ENCODE measurements around the gene MGAT5.

MGAT5 gene

GRCh38 chr2:134397146-134397896 lies 143.4 kb downstream of the MGAT5 start:
- no peak for TF ChIP-seq CTCF (IDR thresholded peaks at IDR 0.05; ENCODE audit: insufficient read depth, low read depth, low read length, missing control alignments)

GRCh38 chr2:134398300-134398699 lies 144.4 kb downstream of the MGAT5 start:
- no peak overlapping the region for H3K4me3 ChIP-seq (ENCODE audit: low read length)
- peak; percentile 81 for DNase-seq (ENCODE audit: low read depth)
- TF ChIP-seq CTCF (IDR thresholded peaks at IDR 0.05; ENCODE audit: insufficient read depth, low read depth, low read length, missing control alignments) = no peak

More at GRCh38 chr2:134397146-134397896, 143.4 kb downstream of the MGAT5 start:
- no peak for DNase-seq (ENCODE audit: low read depth)
- no peak overlapping the region for H3K4me3 ChIP-seq (ENCODE audit: low read length)

- no peak for TF ChIP-seq CTCF (IDR thresholded peaks at IDR 0.05; ENCODE audit: insufficient read depth, low read depth, low read length, missing control alignments)
- H3K4me3 ChIP-seq (ENCODE audit: low read length) = no peak overlapping the region
- DNase-seq (ENCODE audit: low read depth) = no peak
These were observed 145.2 kb downstream of the MGAT5 start for GRCh38 chr2:134399096-134399495.

- H3K4me3 ChIP-seq (ENCODE audit: low read length) = no peak overlapping the region
- no peak for TF ChIP-seq CTCF (IDR thresholded peaks at IDR 0.05; ENCODE audit: insufficient read depth, low read depth, low read length, missing control alignments)
- no peak for DNase-seq (ENCODE audit: low read depth)
These were observed 147.2 kb downstream of the MGAT5 start for GRCh38 chr2:134401081-134401497.

GRCh38 chr2:134401789-134402188 lies 147.9 kb downstream of the MGAT5 start:
- no peak for TF ChIP-seq CTCF (IDR thresholded peaks at IDR 0.05; ENCODE audit: insufficient read depth, low read depth, low read length, missing control alignments)
- H3K4me3 ChIP-seq (ENCODE audit: low read length) = no peak overlapping the region
- DNase-seq (ENCODE audit: low read depth) = no peak

- H3K4me3 ChIP-seq (ENCODE audit: low read length) = no peak overlapping the region
- TF ChIP-seq CTCF (IDR thresholded peaks at IDR 0.05; ENCODE audit: insufficient read depth, low read depth, low read length, missing control alignments) = no peak
- DNase-seq (ENCODE audit: low read depth) = no peak
These were observed 148.5 kb downstream of the MGAT5 start for GRCh38 chr2:134402410-134402809.

GRCh38 chr2:134405611-134406081 lies 151.8 kb downstream of the MGAT5 start:
- DNase-seq (ENCODE audit: low read depth) = peak; percentile 94
- no peak overlapping the region for H3K4me3 ChIP-seq (ENCODE audit: low read length)
- no peak for TF ChIP-seq CTCF (IDR thresholded peaks at IDR 0.05; ENCODE audit: insufficient read depth, low read depth, low read length, missing control alignments)

Data from epithelial cell of esophagus (primary cell).